ENCODE results near the gene TNFRSF18. TPM values are rescaled to one million over a fixed set of nuclear protein-coding genes. Genes with fewer than 3 reads are reported as not detected.

Gene TNFRSF18
- total RNA-seq, 1 donor from 2014 or later = not detected

DNA sequence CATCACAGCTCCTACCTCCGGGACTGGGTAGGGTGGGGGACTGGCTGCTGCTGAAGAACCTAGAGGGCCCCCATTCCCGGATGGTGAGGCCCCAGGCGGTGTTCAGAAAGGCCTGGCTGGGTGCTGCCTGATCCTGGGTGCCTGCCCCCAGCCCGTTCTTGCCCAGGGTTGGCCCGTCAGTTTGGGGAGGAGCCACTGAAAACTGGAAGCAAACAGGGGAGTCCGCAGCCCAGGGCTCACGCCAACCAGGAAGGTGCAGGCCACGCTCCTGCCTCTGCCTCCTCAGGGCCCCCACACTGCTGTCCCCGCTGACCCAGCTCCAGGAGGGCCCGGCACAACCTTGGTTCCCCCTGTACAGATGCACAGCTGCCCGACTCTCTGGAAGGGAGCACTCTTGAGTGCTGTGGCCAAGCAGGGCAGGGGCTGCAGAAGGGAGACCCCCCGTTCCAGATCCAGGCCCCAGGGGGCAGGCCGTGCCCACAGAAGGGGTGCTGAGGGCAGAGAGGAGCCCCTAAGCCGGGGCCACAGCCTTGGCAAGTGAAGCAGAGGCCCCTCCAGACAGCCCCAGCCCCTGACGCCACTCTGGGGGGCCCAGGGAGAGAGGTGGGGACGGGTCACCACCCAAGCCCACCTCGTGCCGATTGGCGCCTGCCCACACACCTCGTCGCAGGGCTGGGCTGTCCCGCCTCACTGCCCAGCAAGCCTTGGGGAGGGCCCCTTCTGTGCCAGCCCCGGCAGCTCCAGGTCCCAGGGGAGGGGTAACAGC is 34.6 kb upstream of the TNFRSF18 start:
- FAIRE-seq (no peak), DNase-seq (ENCODE audit: low spot score in 2 of 2) (no peak)

DNA sequence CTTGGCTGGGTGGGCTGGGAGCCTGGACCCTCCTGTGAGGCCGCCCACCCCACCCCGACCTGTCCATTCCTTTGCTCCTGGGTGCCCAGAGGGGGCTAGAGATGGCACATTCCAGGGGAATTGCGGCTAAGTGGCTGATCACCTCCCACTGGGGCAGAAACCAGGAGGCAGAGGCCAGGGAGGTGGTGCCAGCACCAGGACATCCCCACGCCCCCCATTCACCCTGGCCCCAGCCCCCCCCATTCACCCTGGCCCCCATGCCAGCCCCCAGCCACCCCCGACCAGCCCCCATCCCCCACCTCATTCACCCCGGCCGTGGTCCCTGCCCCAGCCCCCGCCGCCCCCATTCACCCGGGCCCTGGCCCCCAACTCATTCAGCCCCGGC is 33.9 kb upstream of the TNFRSF18 start:
- DNase-seq (ENCODE audit: low spot score in 2 of 2) = no peak
- no peak for FAIRE-seq

DNA sequence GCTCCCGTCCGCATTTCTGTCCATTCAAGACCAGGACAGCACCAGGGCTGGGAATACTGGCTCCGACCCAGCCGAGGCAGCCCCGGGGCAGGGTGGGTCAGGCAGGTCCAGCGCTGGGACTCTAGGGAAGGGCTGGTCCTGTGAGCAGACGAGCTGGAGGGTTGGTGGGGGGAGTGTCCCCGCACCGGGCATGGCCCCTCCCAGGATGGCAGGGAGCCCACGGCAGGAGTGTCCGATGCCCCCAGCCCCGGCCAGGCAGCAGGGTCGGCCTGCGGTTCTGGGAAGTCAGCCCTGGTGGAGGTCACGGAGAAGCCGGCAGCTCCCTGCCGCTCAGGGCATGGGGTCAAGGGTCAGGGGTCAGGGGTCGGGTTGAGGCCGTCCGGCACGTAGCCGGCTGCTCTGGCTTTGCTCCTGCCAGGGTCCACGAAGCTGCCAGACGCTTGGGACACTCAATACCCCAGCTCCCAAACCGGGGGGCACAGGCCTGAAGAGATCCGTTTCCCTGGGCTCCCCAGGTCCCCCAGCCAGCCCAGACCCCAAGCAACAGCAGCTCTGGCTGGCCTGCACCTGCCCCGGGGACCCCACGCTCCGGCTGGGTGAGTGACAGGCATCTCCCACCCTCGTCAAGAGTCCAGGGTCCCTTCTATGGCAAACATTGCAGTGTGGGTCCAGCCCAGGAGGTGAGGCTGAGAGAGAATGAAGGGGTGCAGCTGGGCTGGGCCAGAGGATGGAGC is 33.4 kb upstream of the TNFRSF18 start:
- no peak for DNase-seq (ENCODE audit: low spot score in 2 of 2)
- no peak for FAIRE-seq

GRCh38 chr1:1239227-1239613 is 32.8 kb upstream of the TNFRSF18 start:
- DNase-seq (ENCODE audit: low spot score in 2 of 2) = no peak
- no peak for FAIRE-seq

DNA sequence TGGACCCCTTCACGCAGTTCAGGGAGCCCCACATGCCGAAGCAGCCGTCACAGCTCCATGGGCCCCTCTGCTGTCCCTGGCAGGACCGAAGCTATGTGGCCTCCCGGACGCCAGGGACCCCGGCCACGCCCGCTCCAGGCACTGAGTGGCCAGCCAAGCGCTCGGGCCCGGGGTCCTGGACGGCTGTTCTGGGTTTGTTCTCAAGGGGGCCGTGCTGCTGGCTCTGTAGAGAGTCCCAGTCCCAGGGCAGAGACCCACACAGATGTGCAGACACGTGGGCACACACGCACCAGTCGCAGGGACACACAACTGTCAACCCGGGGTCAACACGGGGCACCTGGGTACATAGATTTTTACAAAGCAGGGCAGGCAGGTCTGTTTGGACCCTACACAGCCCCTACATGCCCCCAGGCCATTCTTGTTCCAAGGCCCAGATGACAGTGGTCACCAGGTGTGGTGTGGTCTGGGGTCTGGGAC is 32.3 kb upstream of the TNFRSF18 start:
- FAIRE-seq = no peak
- no peak for DNase-seq (ENCODE audit: low spot score in 2 of 2)

DNA sequence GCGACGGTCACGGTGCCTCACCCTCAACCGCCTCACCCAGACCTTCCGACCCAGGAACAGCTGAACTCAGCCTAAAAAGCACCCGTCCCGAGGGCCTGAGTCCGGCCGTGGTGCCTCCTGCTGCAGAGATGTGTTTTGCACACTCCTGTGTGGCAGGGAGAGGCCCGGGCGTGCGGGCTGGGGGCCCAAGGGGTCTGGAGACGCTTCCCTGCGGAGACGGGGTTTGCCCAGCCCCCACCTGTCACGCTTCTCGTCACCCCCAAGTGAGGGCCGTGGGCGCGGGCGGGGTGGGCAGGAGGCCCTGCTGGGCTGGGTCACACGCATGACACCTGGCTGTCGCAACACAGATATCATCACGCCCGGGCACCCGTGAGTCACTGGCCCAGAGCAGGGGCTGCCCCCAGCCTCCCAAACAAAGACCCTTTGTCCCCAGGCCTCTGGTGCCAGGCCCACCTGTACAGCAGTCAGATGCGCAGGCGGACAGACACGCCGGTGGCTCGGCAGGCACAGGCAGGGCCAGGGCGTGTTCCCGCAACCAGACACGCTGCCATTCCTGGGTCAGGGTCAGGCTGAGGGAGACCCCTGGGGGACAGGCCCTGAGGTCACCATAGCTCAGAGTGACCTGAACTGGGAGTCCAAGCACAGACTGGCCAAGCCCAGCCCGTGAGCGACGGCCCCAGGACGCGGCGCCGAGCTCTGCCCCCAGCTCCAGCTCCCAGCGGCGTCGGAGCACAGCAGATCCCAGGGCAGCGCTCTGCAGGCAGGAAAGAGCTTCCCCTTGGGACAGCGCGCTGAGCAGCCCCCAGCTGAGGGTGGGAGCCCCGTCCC is 31.7 kb upstream of the TNFRSF18 start:
- FAIRE-seq (no peak), DNase-seq (ENCODE audit: low spot score in 2 of 2) (no peak)

- no peak for FAIRE-seq
These were observed 30.8 kb upstream of the TNFRSF18 start for GRCh38 chr1:1236945-1237873.

GRCh38 chr1:1236176-1236763 is 29.9 kb upstream of the TNFRSF18 start:
- no peak for FAIRE-seq
- no peak for DNase-seq (ENCODE audit: low spot score in 2 of 2)

More at GRCh38 chr1:1236945-1237873, 30.8 kb upstream of the TNFRSF18 start:
- DNase-seq (ENCODE audit: low spot score in 2 of 2) = no peak

GRCh38 chr1:1235016-1235744 is 28.8 kb upstream of the TNFRSF18 start:
- no peak for DNase-seq (ENCODE audit: low spot score in 2 of 2)
- FAIRE-seq = no peak

DNA sequence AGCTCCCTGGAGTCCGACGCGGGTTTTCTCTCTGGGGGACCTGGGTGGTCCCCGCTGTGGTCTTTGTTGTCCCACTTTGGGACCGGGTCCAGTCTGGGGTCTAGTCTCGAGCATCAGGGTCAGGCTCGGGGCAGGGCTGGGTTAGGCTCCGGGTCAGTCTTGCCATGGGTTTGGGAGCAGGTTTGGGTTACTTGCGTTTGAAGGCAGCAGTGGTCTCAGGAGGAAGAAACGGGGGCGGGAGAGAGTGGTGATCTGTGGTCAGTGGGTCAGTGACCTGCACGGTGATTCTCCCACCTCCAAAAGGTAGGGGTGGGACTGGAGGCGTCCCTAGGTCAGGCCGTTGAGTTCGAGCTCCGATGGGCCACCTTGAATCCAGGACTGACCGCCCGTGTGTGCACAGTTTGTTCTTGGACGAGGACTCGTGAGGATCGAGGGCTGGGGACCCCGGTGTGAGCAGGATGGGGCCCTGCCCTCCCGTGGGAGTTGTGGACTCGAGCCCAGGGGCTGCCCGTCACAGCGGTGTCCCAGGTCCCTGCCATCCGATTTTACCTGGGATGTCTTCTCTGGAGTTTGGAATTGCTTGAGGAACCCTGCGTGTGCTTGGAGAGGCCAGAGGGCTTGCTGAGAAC is 27.9 kb upstream of the TNFRSF18 start:
- no peak for DNase-seq (ENCODE audit: low spot score in 2 of 2)
- no peak for FAIRE-seq

DNA sequence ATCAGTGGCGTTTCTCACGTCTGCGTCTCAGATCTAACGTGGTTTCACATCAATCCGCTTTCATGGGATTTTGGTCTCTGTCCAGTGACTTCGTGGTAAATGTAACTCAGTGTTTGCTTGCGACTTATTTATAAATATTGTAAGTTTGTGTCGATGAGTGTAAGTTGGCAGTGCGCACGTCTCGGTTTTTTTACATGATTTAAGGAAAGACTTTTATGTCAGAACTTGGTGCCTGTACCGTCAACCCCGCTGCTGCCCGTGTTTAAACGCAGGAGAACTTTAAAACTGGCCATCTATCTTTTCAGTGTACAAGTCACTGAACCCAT is 27.1 kb upstream of the TNFRSF18 start:
- DNase-seq (ENCODE audit: low spot score in 2 of 2) (no peak), FAIRE-seq (no peak)

GRCh38 chr1:1232796-1233566 is 26.6 kb upstream of the TNFRSF18 start:
- DNase-seq (ENCODE audit: low spot score in 2 of 2) (no peak), FAIRE-seq (no peak)

DNA sequence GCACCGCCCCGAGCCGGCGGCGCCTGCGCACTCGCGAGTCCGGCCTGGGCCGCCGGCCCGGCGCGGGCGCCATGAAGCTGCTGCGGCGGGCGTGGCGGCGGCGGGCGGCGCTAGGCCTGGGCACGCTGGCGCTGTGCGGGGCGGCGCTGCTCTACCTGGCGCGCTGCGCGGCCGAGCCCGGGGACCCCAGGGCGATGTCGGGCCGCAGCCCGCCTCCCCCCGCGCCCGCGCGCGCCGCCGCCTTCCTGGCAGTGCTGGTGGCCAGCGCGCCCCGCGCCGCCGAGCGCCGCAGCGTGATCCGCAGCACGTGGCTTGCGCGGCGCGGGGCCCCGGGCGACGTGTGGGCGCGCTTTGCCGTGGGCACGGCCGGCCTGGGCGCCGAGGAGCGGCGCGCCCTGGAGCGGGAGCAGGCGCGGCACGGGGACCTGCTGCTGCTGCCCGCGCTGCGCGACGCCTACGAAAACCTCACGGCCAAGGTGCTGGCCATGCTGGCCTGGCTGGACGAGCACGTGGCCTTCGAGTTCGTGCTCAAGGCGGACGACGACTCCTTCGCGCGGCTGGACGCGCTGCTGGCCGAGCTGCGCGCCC is 25.9 kb upstream of the TNFRSF18 start, which contains the start of gene B3GALT6:
Gene B3GALT6 (plus strand): TSS at position 30 of the 588 bp plus-strand sequence. CDS start 42 bp downstream, at position 72.
- DNase-seq (ENCODE audit: low spot score in 2 of 2) (no peak), FAIRE-seq (no peak)

- DNase-seq (ENCODE audit: low spot score in 2 of 2) = peak; percentile 100
- no peak for FAIRE-seq
These were observed 25.2 kb upstream of the TNFRSF18 start, which contains the start of gene SDF4 for GRCh38 chr1:1231400-1232207. SDF4 (minus strand) TSS chr1:1232001; CDS start chr1:1228772, 3,229 bp downstream.

GRCh38 chr1:1230656-1231399 is 24.4 kb upstream of the TNFRSF18 start:
- no peak for DNase-seq (ENCODE audit: low spot score in 2 of 2)
- FAIRE-seq = no peak

DNA sequence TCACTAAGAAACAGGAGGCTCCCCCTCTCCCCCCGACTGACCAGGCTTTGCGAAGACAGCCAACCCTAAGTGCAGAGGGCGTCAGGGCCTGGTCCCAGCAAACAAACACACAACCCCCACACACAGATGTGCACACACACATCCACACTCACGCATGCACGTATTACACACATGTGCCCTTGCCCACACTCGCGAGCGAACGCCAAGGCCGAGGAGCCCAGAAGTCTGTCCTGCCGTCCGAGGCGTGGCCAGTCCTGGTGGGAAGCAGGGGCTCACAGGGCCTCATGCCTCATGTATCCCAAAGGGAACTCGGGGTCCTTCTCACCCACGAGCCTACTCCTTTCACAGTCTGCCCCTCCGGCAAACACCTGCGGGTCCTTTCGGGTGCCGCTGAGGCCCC is 23.4 kb upstream of the TNFRSF18 start:
- no peak for DNase-seq (ENCODE audit: low spot score in 2 of 2)
- no peak for FAIRE-seq
